ENCODE results near the gene CCDC182.

Gene CCDC182

GRCh38 chr17:57720386-57721035 is 24.6 kb downstream of the CCDC182 start:
- H3K9ac ChIP-seq, result no peak overlapping the region
- H2AFZ ChIP-seq (ENCODE audit: low read depth), result no peak overlapping the region
- no peaks in the 10 kb centered on the region for H4K20me1 ChIP-seq (ENCODE audit: insufficient read depth)
- no peaks in the 10 kb centered on the region for H3K79me2 ChIP-seq (ENCODE audit: insufficient read depth, low read depth)
- H3K27me3 ChIP-seq (ENCODE audit: insufficient read depth, low read depth), result no peaks in the 10 kb centered on the region
- H3K4me1 ChIP-seq (ENCODE audit: low read depth, poor library complexity, severe bottlenecking), result no peaks in the 10 kb centered on the region
- no peak for TF ChIP-seq CTCF (conservative IDR thresholded peaks at IDR 0.05; ENCODE audit: low read depth, low read length)
- no peaks in the 10 kb centered on the region for H3K36me3 ChIP-seq (ENCODE audit: insufficient read depth)
- H3K27ac ChIP-seq, result no peak overlapping the region
- H3K4me2 ChIP-seq, result no peak overlapping the region
- no peak overlapping the region for H3K4me3 ChIP-seq (IDR thresholded peaks at IDR 0.05; ENCODE audit: insufficient read depth, low read depth, low read length)

- H4K20me1 ChIP-seq (ENCODE audit: insufficient read depth), result no peaks in the 10 kb centered on the region
- no peaks in the 10 kb centered on the region for H3K4me1 ChIP-seq (ENCODE audit: low read depth, poor library complexity, severe bottlenecking)
- H3K36me3 ChIP-seq (ENCODE audit: insufficient read depth), result no peaks in the 10 kb centered on the region
- H3K27ac ChIP-seq, result no peak overlapping the region
- no peak overlapping the region for H2AFZ ChIP-seq (ENCODE audit: low read depth)
- no peak overlapping the region for H3K9ac ChIP-seq
- no peaks in the 10 kb centered on the region for H3K79me2 ChIP-seq (ENCODE audit: insufficient read depth, low read depth)
- no peak overlapping the region for H3K4me3 ChIP-seq (IDR thresholded peaks at IDR 0.05; ENCODE audit: insufficient read depth, low read depth, low read length)
- no peak for TF ChIP-seq CTCF (conservative IDR thresholded peaks at IDR 0.05; ENCODE audit: low read depth, low read length)
- no peak overlapping the region for H3K4me2 ChIP-seq
- no peaks in the 10 kb centered on the region for H3K27me3 ChIP-seq (ENCODE audit: insufficient read depth, low read depth)
Measured at GRCh38 chr17:57718878-57719277, 26.2 kb downstream of the CCDC182 start.

- H3K27me3 ChIP-seq (ENCODE audit: insufficient read depth, low read depth), result no peaks in the 10 kb centered on the region
- H2AFZ ChIP-seq (ENCODE audit: low read depth), result no peak overlapping the region
- H3K4me2 ChIP-seq, result no peak overlapping the region
Measured at GRCh38 chr17:57715981-57716380, 29.1 kb downstream of the CCDC182 start.

GRCh38 chr17:57714665-57715180 is 30.4 kb downstream of the CCDC182 start:
- Histone ChIP-seq H3K4me1 (ENCODE audit: low read depth, poor library complexity, severe bottlenecking) (no peaks in the 10 kb centered on the region), H3K27me3 (ENCODE audit: insufficient read depth, low read depth) (no peaks in the 10 kb centered on the region), H3K4me2 (no peak overlapping the region), H3K36me3 (ENCODE audit: insufficient read depth) (no peaks in the 10 kb centered on the region), H3K79me2 (ENCODE audit: insufficient read depth, low read depth) (no peaks in the 10 kb centered on the region), H4K20me1 (ENCODE audit: insufficient read depth) (no peaks in the 10 kb centered on the region), H2AFZ (ENCODE audit: low read depth) (no peak overlapping the region), H3K9ac (no peak overlapping the region), H3K4me3 (IDR thresholded peaks at IDR 0.05; ENCODE audit: insufficient read depth, low read depth, low read length) (no peak overlapping the region), H3K27ac (no peak overlapping the region)
- TF ChIP-seq CTCF (conservative IDR thresholded peaks at IDR 0.05; ENCODE audit: low read depth, low read length), result no peak

More at GRCh38 chr17:57715981-57716380, 29.1 kb downstream of the CCDC182 start:
- no peaks in the 10 kb centered on the region for H4K20me1 ChIP-seq (ENCODE audit: insufficient read depth)
- no peaks in the 10 kb centered on the region for H3K36me3 ChIP-seq (ENCODE audit: insufficient read depth)
- no peak for TF ChIP-seq CTCF (conservative IDR thresholded peaks at IDR 0.05; ENCODE audit: low read depth, low read length)
- no peak overlapping the region for H3K4me3 ChIP-seq (IDR thresholded peaks at IDR 0.05; ENCODE audit: insufficient read depth, low read depth, low read length)
- H3K79me2 ChIP-seq (ENCODE audit: insufficient read depth, low read depth), result no peaks in the 10 kb centered on the region
- H3K9ac ChIP-seq, result no peak overlapping the region
- no peak overlapping the region for H3K27ac ChIP-seq
- no peaks in the 10 kb centered on the region for H3K4me1 ChIP-seq (ENCODE audit: low read depth, poor library complexity, severe bottlenecking)

Measured in KMS-11 (cell line).